ENCODE data around the gene OPALIN. TPM values are rescaled to one million over a fixed set of nuclear protein-coding genes. Genes with fewer than 3 reads are reported as not detected.

Gene OPALIN
- total and polyA plus RNA-seq, 2 donors (not counting 3 experiments of a cell fraction or from before 2014, with no cell fraction given): not detected

DNA sequence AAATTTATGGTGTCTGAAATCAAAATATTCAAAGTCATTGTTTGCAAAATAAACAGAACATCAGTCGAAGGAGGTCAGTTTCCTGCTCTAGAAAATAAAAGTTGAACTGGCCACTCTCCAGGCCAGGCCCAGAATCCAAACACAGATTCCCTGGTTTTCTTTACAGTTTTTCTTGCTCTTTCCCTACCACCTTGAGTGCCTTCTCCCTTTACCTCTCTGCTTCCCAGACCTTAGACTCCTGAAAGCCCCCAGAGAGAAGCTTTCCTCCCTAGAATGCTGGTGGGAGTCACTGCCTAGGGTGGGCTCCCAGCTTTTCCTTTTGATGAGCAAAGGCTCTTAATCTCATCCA is 48.5 kb downstream of the OPALIN start:
- Histone ChIP-seq H3K9me1 (replicated peaks; ENCODE audit: control insufficient read depth, extremely low read depth, insufficient read depth, low read length) (no peaks in the 10 kb centered on the region), H3K4me1 (ENCODE audit: control insufficient read depth, extremely low read depth, insufficient read depth, low read length) (no peaks in the 10 kb centered on the region), H3K36me3 (ENCODE audit: control insufficient read depth in 2 of 2, extremely low read depth in 1 of 2, insufficient read depth in 2 of 2, low read length in 2 of 2) (no peaks in the 10 kb centered on the region), H2AFZ (ENCODE audit: low read depth, low read length) (no peak overlapping the region), H3K9me3 (replicated peaks; ENCODE audit: control insufficient read depth, insufficient read depth, low read length) (no peaks in the 10 kb centered on the region), H3K4me3 (replicated peaks in 1 of 3; ENCODE audit: insufficient read depth in 1 of 3, low read depth in 1 of 3, low read length in 3 of 3) (no peak overlapping the region), H3K27ac (ENCODE audit: insufficient read depth, low read depth, low read length) (no peak overlapping the region), H3K79me2 (ENCODE audit: control insufficient read depth, insufficient read depth, low read length) (no peaks in the 10 kb centered on the region), H4K20me1 (replicated peaks; ENCODE audit: control insufficient read depth, extremely low read depth, insufficient read depth, low read length) (no peaks in the 10 kb centered on the region), H3K4me2 (ENCODE audit: insufficient read depth, low read length) (no peak overlapping the region), H3K27me3 (ENCODE audit: control insufficient read depth in 2 of 2, insufficient read depth in 2 of 2, low read length in 2 of 2) (no peaks in the 10 kb centered on the region), H3K9ac (replicated peaks; ENCODE audit: extremely low read depth, insufficient read depth, low read length) (no peak overlapping the region)
- dilution Hi-C loops (cut with MboI; ENCODE audit: extremely low pct_ligation_motif_present, low sequenced_read_pairs): no loop called here
- no peak for DNase-seq (ENCODE audit: low read depth, low spot score)
- no TSS peak for BruUV-seq (replicated peaks)
- no peak for FAIRE-seq
- CTCF ChIA-PET: interaction anchor here (1.2 kb wide), 1 partner anchor 81 kb away, joined by 5 read pairs; no protein-coding TSS in a partner anchor
- TF ChIP-seq POLR2A (IDR thresholded peaks at IDR 0.05; ENCODE audit: low read depth, low read length): no peak
- no peak for TF ChIP-seq MYC (IDR thresholded peaks at IDR 0.05; ENCODE audit: low read depth, low read length)
- TF ChIP-seq, protein P1, sequence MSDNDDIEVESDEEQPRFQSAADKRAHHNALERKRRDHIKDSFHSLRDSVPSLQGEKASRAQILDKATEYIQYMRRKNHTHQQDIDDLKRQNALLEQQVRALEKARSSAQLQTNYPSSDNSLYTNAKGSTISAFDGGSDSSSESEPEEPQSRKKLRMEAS (IDR thresholded peaks at IDR 0.05; ENCODE audit: insufficient read depth, insufficient read length): no peak
- no peak for TF ChIP-seq POLR2AphosphoS5 (IDR thresholded peaks at IDR 0.05; ENCODE audit: insufficient read depth, low read depth, low read length)
- TF ChIP-seq GATA2 (IDR thresholded peaks at IDR 0.05; ENCODE audit: insufficient read depth, insufficient read length, low read depth, low read length): no peak
- no peak for TF ChIP-seq EZH2 (IDR thresholded peaks at IDR 0.05; ENCODE audit: borderline replicate concordance, low read depth, low read length, severe bottlenecking)
- no peak for TF ChIP-seq FOS (IDR thresholded peaks at IDR 0.05; ENCODE audit: borderline replicate concordance, insufficient read depth, low read length)
- TF ChIP-seq, protein P2, sequence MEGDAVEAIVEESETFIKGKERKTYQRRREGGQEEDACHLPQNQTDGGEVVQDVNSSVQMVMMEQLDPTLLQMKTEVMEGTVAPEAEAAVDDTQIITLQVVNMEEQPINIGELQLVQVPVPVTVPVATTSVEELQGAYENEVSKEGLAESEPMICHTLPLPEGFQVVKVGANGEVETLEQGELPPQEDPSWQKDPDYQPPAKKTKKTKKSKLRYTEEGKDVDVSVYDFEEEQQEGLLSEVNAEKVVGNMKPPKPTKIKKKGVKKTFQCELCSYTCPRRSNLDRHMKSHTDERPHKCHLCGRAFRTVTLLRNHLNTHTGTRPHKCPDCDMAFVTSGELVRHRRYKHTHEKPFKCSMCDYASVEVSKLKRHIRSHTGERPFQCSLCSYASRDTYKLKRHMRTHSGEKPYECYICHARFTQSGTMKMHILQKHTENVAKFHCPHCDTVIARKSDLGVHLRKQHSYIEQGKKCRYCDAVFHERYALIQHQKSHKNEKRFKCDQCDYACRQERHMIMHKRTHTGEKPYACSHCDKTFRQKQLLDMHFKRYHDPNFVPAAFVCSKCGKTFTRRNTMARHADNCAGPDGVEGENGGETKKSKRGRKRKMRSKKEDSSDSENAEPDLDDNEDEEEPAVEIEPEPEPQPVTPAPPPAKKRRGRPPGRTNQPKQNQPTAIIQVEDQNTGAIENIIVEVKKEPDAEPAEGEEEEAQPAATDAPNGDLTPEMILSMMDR (IDR thresholded peaks at IDR 0.05; ENCODE audit: extremely low read depth in 1 of 2, insufficient read depth in 1 of 2, low read depth in 1 of 2, low read length in 2 of 2): no peak
- TF ChIP-seq JUN (IDR thresholded peaks at IDR 0.05; ENCODE audit: borderline replicate concordance, insufficient read depth, insufficient read length, low read depth): no peak
- POLR2A ChIA-PET: no interaction called here
- intact Hi-C loops (cut with micrococcal nuclease): no loop called here

Data from endothelial cell of umbilical vein (primary cell).